Measurements from ENCODE around the gene MNS1.

- TF ChIP-seq, protein P1, sequence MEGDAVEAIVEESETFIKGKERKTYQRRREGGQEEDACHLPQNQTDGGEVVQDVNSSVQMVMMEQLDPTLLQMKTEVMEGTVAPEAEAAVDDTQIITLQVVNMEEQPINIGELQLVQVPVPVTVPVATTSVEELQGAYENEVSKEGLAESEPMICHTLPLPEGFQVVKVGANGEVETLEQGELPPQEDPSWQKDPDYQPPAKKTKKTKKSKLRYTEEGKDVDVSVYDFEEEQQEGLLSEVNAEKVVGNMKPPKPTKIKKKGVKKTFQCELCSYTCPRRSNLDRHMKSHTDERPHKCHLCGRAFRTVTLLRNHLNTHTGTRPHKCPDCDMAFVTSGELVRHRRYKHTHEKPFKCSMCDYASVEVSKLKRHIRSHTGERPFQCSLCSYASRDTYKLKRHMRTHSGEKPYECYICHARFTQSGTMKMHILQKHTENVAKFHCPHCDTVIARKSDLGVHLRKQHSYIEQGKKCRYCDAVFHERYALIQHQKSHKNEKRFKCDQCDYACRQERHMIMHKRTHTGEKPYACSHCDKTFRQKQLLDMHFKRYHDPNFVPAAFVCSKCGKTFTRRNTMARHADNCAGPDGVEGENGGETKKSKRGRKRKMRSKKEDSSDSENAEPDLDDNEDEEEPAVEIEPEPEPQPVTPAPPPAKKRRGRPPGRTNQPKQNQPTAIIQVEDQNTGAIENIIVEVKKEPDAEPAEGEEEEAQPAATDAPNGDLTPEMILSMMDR (IDR thresholded peaks at IDR 0.05; ENCODE audit: low read depth, low read length), result no peak
- TF ChIP-seq EZH2phosphoT487 (IDR thresholded peaks at IDR 0.05; ENCODE audit: low read depth), result no peak
These were observed 71.7 kb downstream of the MNS1 start for GRCh38 chr15:56393277-56393676.

Measured in OCI-LY3 (cell line).